ENCODE results near the gene C16orf74. TPM values are rescaled to one million over a fixed set of nuclear protein-coding genes. Genes with fewer than 3 reads are reported as not detected.

The C16orf74 gene
- total RNA-seq, 1 experiment from 2014 or later = 7.7 TPM

DNA sequence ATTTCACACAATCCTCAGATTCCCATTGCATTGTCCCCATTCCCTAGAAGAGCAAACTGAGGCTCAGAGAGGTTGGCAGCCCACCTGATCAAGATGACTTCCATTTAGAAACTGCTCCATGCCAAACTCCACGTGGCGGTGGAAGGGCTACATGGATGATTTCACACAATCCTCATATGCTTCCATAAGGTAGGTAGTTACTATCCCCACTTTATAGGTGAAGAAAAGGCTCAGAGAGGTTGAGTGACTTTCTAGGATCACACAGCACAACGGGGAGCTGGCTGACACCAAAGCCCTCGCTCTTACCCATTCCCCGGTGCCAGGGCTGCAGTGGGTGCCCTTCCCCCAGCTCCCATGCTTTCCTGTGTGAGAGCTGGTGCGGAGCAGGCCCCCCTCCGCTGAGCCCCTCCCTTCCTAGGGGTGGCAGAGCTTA lies 52.4 kb downstream of the C16orf74 start:
- peaks cover 14% of the 10 kb centered on the region; the same call in 1 of the 2 replicates for H3K27me3 ChIP-seq (replicated peaks)
- no peaks in the 10 kb centered on the region for H3K36me3 ChIP-seq

DNA sequence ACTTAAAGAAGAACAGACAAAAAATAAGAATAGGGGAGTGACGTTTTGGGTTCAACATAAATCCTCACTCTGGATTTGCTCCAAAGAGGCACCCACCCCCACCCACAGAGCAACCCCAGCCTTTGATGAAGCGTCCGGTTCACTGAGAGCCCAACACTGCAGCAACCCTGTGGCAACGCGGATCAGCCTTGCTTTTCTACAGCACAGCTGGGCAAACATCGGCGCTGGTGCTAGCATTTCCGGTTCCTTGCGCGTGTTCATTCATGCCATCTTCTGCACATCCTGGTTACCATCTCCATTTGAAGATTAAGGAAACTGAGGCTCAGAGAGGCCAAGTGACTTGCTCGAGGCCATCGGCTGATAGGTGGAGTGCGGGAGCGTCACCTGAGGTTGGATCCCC lies 53.5 kb downstream of the C16orf74 start:
- no peak for DNase-seq (ENCODE audit: low read depth in 1 of 2, low spot score in 2 of 2)
- Histone ChIP-seq H3K27ac (no peak overlapping the region), H3K4me1 (replicated peaks) (no peaks in the 10 kb centered on the region), H3K9me3 (replicated peaks) (no peaks in the 10 kb centered on the region), H3K36me3 (no peaks in the 10 kb centered on the region), H3K27me3 (replicated peaks) (peaks cover 14% of the 10 kb centered on the region; the same call in 1 of the 2 replicates), H3K4me3 (no peak overlapping the region)

More for the DNA sequence above, 52.4 kb downstream of the C16orf74 start:
- Histone ChIP-seq H3K4me1 (replicated peaks) (no peaks in the 10 kb centered on the region), H3K27ac (no peak overlapping the region), H3K9me3 (replicated peaks) (no peaks in the 10 kb centered on the region), H3K4me3 (no peak overlapping the region)
- DNase-seq (ENCODE audit: low read depth in 1 of 2, low spot score in 2 of 2) = no peak

DNA sequence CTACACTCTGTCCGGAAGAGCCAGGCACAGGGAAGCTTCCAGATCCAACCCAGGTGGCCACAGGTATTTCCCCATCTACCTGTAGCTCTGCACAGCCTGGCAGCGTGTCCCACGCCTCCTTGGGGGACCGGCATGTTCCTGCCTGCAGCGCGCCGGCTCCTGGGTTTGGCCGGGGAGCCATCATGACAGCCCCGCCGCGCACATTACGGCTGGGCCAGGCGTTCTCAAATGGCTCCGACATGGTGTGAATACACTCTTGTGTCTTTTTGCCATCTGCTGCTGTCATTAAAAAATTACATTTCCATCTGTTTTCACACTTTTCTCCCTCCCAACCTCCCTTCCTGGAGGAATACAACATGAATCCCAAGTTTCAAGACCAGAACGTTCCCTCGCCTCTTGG lies 54.1 kb downstream of the C16orf74 start:
- Histone ChIP-seq H3K9me3 (replicated peaks) (no peaks in the 10 kb centered on the region), H3K4me3 (no peak overlapping the region), H3K36me3 (no peaks in the 10 kb centered on the region), H3K27ac (no peak overlapping the region), H3K4me1 (replicated peaks) (no peaks in the 10 kb centered on the region), H3K27me3 (replicated peaks) (peaks cover 14% of the 10 kb centered on the region; the same call in 1 of the 2 replicates)
- DNase-seq (ENCODE audit: low read depth in 1 of 2, low spot score in 2 of 2) = no peak

DNA sequence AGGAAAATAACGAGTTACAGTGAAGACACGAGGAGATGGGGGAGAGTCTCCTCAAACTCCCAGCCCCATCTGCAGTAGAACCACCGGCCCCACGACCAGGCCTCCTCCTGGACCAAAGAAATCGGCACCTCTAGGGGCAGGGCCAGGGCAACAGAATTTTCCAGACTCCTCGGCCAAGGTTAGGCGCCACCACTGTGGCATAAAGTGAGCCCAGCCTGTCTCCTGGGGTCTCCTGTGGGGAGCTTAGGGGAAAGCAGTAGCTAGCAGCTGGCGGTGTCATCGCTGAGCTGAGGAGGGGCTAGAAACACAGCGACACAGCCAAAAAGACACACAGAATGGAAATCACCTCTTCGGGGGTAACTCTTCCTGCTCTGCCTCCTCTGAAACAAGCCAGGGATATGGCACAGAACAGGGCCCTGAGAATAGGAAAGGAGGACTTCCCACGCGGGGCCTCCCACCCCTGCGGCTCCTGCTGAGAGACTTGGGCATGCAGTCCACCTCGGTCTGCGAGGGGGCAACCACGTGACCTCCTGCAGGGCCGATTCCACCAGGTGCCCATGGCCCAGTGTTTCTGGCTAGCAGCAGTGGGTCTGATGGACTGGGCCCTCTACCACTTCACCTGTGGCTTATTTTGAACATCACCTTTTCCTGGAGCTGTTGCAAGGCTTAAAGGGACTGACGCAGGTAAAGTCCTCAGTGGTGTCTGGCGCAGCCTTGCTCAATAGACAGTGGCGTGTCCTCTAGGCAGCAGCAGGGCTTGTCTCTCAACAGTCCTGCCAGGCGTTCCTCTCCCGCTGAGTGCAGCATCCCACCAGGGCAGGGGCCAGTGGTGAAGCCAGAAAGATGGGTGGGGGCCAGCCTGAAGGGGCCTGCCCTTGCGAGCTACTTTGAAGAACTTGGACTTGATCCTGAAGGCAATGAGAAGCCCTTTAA lies 55.4 kb downstream of the C16orf74 start:
- Histone ChIP-seq H3K27ac (no peak overlapping the region), H3K9me3 (replicated peaks) (no peaks in the 10 kb centered on the region), H3K36me3 (no peaks in the 10 kb centered on the region), H3K27me3 (replicated peaks) (peaks cover 14% of the 10 kb centered on the region; the same call in 1 of the 2 replicates), H3K4me3 (no peak overlapping the region), H3K4me1 (replicated peaks) (no peaks in the 10 kb centered on the region)
- no peak for DNase-seq (ENCODE audit: low read depth in 1 of 2, low spot score in 2 of 2)

DNA sequence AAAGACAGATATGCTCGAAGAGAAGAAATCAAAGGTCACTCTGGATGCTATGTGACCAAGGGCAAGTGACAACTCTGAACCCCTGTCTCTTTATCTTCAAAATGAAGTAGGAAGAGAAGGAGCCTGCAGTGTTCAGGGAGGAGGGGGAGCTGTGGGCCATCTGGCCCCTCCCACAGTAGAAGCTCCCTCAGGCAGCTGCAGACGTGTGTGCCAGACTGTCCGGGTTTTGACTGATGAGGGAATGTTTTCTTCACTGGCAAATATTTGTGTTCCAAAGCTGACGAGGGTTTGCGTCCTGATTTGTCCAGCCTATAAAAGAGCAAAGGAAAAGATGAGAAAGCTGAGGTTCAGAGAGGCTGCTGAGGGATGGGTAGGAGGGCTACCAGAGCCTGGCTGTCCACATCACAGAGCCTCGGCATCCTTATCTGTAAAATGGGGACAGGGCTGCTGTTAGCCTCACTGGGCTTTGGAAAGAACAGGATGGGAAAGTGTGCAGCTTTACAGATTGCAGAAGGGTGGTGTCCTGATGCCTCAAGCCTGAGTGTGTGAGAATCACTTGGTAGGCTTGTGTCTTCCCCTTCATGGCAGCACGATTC lies 60.3 kb downstream of the C16orf74 start:
- H3K9me3 ChIP-seq (replicated peaks) = peaks cover 3% of the 10 kb centered on the region; the same call in 1 of the 2 replicates
- H3K4me1 ChIP-seq (replicated peaks) = peaks cover 17% of the 10 kb centered on the region
- H3K36me3 ChIP-seq = peaks cover 23% of the 10 kb centered on the region; the same call in 1 of the 2 replicates
- DNase-seq (ENCODE audit: low read depth in 1 of 2, low spot score in 2 of 2) = no peak
- no peak overlapping the region for H3K27ac ChIP-seq
- no peaks in the 10 kb centered on the region for H3K27me3 ChIP-seq (replicated peaks)
- H3K4me3 ChIP-seq = no peak overlapping the region

DNA sequence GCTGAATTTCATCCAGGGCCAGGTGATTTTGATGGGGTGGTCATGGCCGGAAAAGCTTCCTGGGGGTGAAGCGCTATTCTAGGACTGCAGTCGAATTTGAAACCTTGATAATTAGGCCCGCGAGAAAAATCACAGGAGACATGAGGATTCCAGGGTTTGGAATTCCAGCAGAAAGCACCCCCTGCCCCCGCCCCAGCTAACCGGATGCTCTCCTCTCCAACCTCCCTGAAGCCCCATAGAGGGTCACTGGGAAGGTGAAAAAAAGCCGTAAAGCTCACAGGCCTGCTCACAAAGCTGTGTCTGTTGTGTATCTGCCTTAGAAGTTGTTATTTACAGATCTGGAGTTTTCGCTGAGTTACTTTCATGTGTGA lies 61.0 kb downstream of the C16orf74 start:
- no peak overlapping the region for H3K4me3 ChIP-seq
- peaks cover 25% of the 10 kb centered on the region; the same call in 1 of the 2 replicates for H3K36me3 ChIP-seq
- H3K9me3 ChIP-seq (replicated peaks) = peaks cover 3% of the 10 kb centered on the region; the same call in 1 of the 2 replicates
- no peak for DNase-seq (ENCODE audit: low read depth in 1 of 2, low spot score in 2 of 2)
- no peak overlapping the region for H3K27ac ChIP-seq
- H3K27me3 ChIP-seq (replicated peaks) = no peaks in the 10 kb centered on the region
- peaks cover 17% of the 10 kb centered on the region for H3K4me1 ChIP-seq (replicated peaks)

DNA sequence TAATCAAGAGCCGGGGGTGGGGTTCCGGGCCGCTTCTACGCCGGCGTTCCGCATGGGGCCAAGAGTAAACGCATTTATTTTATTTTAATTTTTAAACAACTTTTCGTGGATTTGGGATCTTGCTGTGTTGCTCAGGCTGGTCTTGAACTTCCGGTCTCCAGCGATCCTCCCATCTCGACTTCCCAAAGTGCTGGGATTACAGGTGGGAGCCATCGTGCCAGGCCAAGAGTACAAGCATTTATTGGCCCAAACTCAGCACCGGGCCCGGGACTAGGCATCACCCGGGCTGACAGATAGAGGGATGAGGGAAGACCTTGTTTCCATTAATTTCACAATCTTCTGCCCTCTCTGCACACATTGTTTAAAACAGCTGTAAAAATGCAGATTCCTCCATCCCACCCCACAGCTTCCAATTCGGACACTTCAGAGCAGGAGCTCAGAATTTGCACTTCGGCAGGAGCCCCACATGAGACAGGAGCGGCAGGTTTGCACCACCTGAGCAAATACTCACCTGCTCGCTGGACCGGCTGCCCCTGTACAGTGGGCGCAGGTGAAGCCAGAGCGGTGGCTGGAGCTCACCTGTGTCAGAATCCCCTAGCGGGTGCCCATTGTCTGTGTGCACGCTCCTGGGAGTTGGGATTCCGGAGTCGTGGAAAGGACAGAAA lies 61.5 kb downstream of the C16orf74 start:
- Histone ChIP-seq H3K4me1 (replicated peaks) (peaks cover 17% of the 10 kb centered on the region), H3K9me3 (replicated peaks) (peaks cover 3% of the 10 kb centered on the region; the same call in 1 of the 2 replicates), H3K27ac (no peak overlapping the region), H3K4me3 (peak overlapping the region; percentile 76), H3K36me3 (peaks cover 26% of the 10 kb centered on the region; the same call in 1 of the 2 replicates), H3K27me3 (replicated peaks) (no peaks in the 10 kb centered on the region)
- peak in 1 of 2 experiments; percentile 31 for DNase-seq (ENCODE audit: low read depth in 1 of 2, low spot score in 2 of 2)

DNA sequence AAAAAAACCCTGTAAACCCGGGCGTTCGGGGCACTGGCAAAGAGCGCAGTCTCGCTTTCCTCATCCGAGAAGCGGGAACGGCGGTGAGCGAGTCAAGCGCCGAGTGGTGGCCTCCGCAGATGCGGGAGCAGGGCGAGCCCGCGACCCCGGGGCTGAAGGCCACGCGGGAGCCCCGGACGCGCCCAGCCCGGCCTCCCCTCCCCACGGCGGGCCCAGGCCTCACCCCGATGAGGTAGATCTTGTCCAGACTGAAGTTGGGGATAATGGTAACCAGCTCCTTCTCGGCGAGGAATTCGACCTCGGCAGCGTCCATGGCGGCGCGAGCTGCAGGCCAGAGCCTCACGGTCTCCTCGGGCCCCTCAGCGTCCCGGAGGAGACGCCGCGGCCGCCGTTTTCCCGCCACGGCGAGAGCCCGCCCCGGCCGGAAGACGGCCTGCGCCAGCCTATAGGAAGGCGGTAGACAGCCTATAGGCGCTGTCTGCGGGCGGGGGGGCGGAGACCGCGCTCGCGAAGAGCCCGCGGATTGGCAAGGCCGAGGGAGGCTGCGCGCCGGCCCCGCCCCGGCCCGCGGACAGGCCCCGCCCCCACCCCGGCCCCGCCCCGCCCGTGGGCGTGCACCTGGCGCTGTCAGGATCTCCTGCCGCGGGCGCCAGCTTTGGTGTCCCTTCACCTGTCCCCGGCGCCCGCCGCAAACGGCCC lies 62.2 kb downstream of the C16orf74 start, which contains the start of gene GINS2:
Gene GINS2, minus strand, starts transcription at position 369 of the 699 bp plus-strand sequence. Its CDS starts 56 bp downstream, at position 313.
- Histone ChIP-seq H3K4me1 (replicated peaks) (peaks cover 17% of the 10 kb centered on the region), H3K9me3 (replicated peaks) (peaks cover 3% of the 10 kb centered on the region; the same call in 1 of the 2 replicates), H3K36me3 (peaks cover 31% of the 10 kb centered on the region; the same call in 1 of the 2 replicates), H3K4me3 (peak within 1 kb of the TSS; percentile 76), H3K27me3 (replicated peaks) (no peaks in the 10 kb centered on the region), H3K27ac (peak within 1 kb of the TSS; percentile 59)
- peak; percentile 89 to 94 for DNase-seq (ENCODE audit: low read depth in 1 of 2, low spot score in 2 of 2)

DNA sequence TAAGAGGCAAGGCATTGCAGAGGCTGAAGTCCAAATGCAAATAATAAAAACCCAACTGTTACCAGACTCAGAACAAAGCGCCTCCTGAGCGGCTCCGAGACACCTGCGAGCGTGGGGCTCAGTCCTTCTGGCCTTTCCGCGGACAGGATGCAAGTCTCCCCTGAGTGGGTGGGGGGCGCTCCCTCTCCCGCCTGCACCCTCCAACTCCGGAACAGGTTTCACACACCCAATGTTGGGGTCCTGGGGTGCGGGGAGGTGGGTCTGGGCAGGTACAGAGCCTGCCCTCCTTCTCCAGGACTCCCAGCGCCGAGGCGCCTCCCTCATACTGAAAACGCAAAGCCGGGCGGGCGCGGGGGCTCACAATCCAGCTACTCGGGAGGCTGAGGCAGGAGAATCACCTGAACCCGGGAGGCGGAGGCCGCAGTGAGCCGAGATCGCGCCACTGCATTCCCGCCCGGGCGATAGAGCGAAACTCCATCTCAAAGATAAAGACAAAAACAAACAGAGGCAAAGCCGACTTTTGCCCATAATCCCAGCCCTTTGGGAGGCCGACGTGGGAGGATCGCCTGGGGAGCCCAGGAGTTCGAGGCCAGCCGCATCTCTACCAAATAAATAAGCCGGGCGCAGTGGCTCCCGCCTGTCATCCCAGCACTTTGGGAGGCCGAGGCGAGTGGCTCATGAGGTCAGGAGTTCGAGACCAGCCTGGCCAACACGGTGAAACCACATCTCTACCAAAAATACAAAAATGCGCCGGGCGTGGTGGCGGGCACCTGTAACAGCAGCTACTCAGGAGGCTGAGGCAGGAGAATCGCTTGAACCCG lies 63.0 kb downstream of the C16orf74 start:
- Histone ChIP-seq H3K27ac (peak overlapping the region; percentile 59; the same call in 1 of the 2 replicates), H3K27me3 (replicated peaks) (no peaks in the 10 kb centered on the region), H3K4me3 (peak overlapping the region; percentile 76)

DNA sequence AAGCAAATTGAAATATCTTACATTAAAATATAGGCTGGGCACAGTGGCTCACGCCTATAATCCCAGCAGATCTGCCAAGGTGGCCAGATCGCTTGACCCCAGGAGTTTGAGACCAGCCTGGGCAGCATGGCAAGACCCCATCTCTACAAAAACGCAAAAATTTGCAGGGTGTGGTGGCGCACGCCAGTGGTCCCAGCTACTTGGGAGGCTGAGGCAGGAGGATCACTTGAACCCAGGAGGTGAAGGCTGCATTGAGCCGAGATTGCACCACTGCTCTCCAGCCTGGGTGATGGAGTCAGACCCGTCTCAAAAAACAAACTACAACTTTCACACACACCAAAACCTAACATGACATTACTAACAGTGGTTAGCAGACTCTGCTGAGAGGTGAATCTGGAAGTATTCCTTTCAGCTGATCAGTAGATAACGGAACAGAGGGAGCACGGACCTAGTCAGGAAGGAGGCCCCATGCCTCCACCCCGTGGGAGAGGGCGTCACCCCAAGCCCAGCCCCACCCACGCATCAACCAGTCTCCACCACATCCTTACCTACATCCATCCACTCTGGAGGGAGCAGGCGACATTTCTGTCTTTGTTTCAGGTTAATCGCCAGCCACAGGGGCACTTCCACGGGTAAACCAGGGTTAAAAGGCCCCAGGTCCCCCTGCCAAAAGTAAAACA lies 63.8 kb downstream of the C16orf74 start:
- H3K4me1 ChIP-seq (replicated peaks) = peaks cover 17% of the 10 kb centered on the region
- no peak for DNase-seq (ENCODE audit: low read depth in 1 of 2, low spot score in 2 of 2)
- no peak overlapping the region for H3K27ac ChIP-seq
- no peak overlapping the region for H3K4me3 ChIP-seq
- H3K36me3 ChIP-seq = peaks cover 43% of the 10 kb centered on the region
- peaks cover 3% of the 10 kb centered on the region; the same call in 1 of the 2 replicates for H3K9me3 ChIP-seq (replicated peaks)
- no peaks in the 10 kb centered on the region for H3K27me3 ChIP-seq (replicated peaks)

More for the DNA sequence above, 63.0 kb downstream of the C16orf74 start:
- peaks cover 17% of the 10 kb centered on the region for H3K4me1 ChIP-seq (replicated peaks)
- peaks cover 40% of the 10 kb centered on the region for H3K36me3 ChIP-seq
- peaks cover 3% of the 10 kb centered on the region; the same call in 1 of the 2 replicates for H3K9me3 ChIP-seq (replicated peaks)
- DNase-seq (ENCODE audit: low read depth in 1 of 2, low spot score in 2 of 2) = no peak

DNA sequence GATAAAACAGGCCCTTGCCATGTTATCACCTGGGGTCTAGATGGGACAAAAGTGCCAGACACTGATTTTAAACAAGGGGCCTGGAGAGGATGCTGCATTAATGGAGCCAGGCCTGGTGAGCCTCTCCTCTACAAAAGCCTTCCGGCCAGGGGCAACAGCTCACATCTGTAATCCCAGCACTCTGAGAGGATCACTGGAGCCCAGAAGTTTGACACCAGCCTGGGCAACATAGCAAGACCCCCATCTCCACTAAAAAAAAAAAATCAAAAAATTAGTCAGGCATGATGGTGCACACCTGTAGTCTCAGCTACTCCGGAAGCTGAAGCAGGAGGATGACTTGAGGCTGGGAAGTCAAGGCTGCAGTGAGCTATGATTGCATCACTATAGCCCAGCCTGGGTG lies 65.6 kb downstream of the C16orf74 start:
- no peaks in the 10 kb centered on the region for H3K27me3 ChIP-seq (replicated peaks)
- peaks cover 54% of the 10 kb centered on the region for H3K36me3 ChIP-seq
- no peak overlapping the region for H3K27ac ChIP-seq
- peaks cover 3% of the 10 kb centered on the region; the same call in 1 of the 2 replicates for H3K9me3 ChIP-seq (replicated peaks)
- H3K4me3 ChIP-seq = no peak overlapping the region
- peaks cover 17% of the 10 kb centered on the region for H3K4me1 ChIP-seq (replicated peaks)
- DNase-seq (ENCODE audit: low read depth in 1 of 2, low spot score in 2 of 2) = no peak

DNA sequence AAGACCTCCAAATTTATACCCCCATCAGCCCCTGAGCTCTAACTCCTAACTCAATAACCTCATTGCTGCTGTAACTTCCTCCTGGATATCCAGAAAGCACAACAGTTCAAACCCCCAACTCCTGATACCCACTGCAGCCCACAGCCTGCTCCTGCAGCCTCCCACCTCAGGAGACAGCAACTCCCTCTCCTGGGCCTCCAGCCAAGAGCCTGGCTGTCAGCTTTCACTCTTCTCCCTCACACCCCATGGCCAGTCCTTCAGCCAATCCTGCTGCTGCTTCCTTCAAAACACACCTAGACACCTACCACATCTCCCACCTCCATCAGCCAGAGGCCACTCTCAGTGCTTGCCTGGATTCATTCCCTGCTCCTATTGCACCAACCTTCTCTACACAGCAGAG lies 67.5 kb downstream of the C16orf74 start:
- DNase-seq (ENCODE audit: low read depth in 1 of 2, low spot score in 2 of 2) = no peak
- Histone ChIP-seq H3K27me3 (replicated peaks) (no peaks in the 10 kb centered on the region), H3K4me3 (no peak overlapping the region), H3K9me3 (replicated peaks) (no peaks in the 10 kb centered on the region), H3K27ac (no peak overlapping the region), H3K36me3 (peaks cover 68% of the 10 kb centered on the region), H3K4me1 (replicated peaks) (peaks cover 8% of the 10 kb centered on the region)

Data from SJSA1 (cell line).